ELF-1 (cell line): ENCODE measurements around the gene CALB2.
A peak's percentile ranks its signal among the peaks of the same experiment; 100 is the strongest.

ENCODE experiments used
- DNase-seq: peaks from one replicate; pipeline ENCODE4 v3.0.0-alpha.2; 2016; ENCODE audit warnings: low read depth, low spot score

The CALB2 gene

DNA sequence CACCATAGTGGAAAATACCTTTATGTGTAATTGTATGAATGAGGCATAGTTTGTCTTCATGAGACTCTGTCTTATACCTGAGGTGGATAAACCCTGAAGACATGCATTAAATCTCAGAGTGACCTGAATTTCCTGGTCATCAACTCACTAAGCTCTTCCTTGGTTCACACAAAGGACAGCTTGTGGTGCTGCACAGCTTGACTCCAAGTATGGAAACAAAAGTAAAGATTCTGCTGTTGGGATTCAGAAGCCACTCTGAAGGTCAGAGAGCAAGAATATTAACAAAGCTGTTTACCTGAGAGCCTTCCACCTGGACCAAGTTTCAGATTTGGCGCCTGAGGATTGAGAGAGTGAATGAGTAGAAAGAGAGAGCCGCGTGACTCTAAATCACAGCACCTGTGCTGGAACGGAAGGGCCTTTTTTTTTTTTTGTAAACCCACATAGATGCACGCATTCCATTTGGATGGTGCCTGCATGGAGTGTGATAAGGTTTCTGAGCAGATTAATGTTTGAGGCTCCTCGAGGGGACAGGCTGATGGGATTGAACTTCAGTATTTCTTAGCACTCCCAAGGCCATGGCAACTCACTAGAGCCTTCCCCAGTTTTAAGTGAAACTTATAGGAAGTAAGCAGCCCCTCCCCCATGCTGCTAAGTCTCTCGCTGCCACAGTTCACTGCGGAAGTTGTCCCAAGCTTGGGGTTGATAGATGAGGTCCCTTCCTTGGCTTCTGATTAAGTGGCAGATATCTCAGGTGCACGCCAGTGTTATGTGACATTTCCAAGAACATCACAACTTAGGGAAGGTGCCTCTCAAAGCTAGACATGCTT lies 28.7 kb downstream of the CALB2 start:
- DNase-seq, result peak; percentile 35

DNA sequence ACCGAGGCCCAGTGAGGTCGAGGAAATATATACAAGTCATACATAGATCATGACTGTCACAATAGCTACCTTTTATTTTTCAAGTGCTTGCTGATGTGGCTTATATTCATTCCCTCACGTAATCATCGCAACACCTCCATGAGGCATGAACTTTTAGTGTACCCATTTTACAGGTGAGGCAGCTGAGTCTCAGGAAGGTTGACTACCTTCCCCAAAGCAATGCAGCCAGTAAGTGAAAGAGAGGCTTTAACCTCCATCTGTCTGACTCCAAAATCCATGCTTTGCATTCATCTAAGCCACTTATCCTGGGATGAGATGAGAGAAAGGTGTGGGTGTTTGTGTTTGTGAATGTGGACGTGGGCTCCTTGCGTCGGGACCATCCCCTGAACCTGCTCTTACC lies 30.8 kb downstream of the CALB2 start:
- no peak for DNase-seq

DNA sequence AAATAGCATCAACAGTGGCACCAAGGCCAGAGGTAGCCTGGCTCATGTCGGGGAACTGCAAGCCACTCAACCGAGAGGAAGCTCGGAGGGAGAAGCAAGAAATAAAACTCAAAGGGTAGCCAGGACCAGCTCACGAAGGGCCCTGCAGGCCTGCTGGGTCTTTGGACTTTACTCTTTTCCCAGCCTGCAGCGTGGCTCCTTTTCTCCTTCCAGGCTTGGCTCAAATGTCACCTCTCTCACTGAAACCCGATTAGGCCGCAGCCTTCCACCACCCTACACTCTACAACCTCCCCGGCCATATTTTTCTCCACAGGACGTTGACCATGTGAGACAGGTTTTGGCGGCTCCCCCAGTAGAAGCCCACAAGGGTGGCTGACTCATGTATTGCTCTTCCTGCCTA lies 38.1 kb downstream of the CALB2 start:
- DNase-seq, result no peak

DNA sequence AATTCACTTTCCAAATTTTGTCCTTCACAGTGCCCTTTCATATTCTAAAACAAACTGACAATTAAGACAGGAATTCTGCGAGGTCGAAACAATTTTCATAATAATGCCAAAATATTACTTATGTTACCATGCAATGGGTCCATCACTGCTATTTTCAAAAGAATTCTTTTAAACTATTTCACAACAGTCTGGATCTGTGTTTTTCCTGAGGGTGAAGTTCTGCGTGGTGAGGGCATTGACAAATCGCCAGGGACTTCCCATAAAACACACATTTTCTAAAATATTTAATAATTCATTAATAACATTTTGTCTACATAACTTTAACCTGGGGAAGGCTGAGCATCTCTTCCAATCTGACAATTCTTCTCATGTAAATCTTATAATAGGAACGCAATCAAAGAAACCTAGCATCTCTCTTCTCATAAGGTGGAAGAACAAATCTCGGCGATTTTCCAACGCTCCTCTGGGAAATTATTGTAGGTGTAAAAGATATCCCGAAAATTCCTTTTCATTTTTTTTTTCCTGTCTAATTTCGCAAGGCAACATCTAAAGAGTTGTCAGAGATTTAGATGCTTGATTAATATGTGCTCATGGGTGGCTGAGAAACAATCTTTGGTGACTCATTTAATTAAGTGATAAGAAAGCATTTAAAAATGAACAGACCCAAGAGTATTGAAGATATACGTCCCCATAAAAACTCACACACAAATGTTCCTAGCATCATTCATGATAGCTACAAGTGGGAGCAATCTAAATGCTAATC lies 41.5 kb downstream of the CALB2 start:
- no peak for DNase-seq

GRCh38 chr16:71402007-71402406 lies 43.5 kb downstream of the CALB2 start:
- DNase-seq, result no peak

DNA sequence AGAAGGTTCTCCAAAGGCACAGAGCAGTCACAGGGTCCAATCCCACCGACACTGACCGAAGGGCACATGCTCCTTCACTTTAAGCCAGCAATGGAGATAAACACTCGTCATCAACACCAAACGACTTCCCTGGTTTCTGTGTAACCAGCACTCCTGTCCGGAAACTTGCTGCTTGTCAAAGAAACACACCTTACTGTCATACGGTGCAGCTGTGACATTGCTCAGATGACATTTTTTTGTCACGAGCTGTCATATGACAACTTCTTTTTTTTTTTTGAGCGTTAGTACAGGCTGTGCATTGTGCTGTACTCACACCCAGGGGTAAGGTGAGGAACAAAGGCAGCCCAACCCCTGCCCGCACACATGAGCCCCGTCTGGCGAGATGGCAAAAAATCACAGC lies 44.2 kb downstream of the CALB2 start:
- DNase-seq, result no peak

GRCh38 chr16:71404364-71404763 lies 45.8 kb downstream of the CALB2 start:
- DNase-seq, result no peak

GRCh38 chr16:71406316-71406715 lies 47.8 kb downstream of the CALB2 start:
- DNase-seq, result no peak

DNA sequence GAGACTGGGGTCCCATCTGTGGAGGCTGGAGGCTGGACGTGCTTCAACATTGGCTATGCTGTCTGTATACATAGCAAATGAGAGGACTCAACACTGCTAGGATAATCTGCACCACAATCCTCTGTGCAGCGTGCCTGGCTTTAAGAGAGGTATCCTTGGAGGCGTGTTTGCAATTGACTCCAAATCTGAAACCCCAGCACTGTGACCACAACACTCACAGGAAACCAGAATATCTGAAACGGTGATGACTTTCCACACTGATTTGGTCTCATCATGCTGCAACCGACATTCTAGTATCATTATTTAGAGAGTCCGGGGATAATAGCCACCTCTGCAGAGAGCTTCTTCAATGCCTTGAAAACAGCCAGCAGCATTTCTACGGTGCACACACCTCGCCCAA lies 48.2 kb downstream of the CALB2 start:
- no peak for DNase-seq

GRCh38 chr16:71407731-71408130 lies 49.2 kb downstream of the CALB2 start:
- no peak for DNase-seq

DNA sequence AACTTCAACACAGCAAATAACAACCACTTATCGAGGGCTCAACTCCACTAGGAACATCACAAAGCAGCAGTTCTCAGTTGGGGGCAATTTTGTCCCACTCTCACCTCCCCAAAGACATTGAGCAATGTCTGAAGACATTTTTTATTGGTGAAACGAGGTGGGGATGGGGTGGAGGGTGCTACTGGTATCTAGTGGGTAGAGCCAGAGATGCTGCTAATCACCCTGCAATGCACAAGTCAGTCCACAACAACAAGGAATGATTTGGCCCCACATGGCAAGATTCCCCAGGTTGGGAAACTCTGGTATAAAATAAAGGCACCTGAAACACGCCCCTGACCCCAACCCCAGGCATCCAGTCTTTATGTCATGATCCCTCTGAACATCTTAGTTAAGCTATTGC lies 50.0 kb downstream of the CALB2 start:
- DNase-seq, result no peak

DNA sequence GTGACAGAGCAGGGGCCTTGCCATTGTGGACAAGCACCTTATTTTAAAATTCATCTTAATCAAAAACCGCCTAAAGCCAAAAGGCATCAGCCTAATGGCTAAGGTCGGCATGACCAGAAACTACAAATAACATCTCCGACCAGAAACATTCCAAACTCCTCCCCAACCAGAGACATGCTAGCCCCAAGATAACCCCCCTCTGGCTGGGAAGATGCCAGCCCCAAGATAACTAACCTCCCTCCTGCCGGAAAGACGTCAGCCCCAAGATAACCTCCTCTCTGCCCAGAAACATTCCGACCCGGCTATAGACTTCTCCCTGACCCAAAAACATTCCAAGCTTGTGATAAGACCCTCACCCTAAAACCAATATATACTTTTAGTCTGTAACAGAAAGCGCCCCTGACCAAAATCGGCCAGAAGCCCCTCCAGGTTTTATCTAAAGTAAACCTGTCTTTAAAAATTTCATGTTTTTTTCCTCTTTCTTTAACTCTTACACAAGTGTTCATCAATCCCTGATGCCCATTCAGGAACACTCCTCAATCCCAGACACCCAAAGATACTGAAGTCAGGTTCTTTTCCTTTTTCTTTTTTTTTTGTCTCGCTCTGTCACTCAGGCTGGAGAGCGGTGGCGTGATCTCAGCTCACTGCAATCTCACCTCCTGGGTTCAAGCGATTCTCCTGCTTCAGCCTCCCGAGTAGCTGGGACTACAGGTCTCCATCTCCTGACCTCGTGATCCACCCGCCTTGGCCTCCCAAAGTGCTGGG lies 50.7 kb downstream of the CALB2 start:
- DNase-seq, result peak; percentile 23

- DNase-seq, result no peak
Measured at GRCh38 chr16:71410146-71410545, 51.6 kb downstream of the CALB2 start.

GRCh38 chr16:71412270-71413160 lies 54.0 kb downstream of the CALB2 start:
- DNase-seq, result peak; percentile 87

- DNase-seq, result no peak
Measured at GRCh38 chr16:71413341-71413740, 54.8 kb downstream of the CALB2 start.

- no peak for DNase-seq
Measured at GRCh38 chr16:71414038-71414437, 55.5 kb downstream of the CALB2 start.

DNA sequence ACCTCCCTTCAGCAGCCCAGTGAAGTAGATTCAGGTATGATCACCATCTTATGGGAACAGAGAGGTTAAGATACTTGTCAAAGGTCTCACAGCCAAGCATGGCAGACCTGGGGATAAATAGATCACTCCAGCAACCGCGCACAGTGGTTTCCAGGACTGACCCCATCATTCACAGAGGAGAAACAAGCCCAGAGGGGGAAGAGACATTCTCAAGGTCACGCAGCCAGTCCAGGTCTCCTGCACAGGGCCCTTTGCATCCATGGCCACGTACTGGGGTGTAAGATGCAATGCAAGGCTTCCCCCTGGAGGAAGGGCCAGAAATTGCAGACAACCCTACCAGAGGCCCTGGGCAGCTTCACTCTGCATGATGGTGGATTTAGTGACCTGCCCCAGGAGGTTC lies 63.4 kb downstream of the CALB2 start:
- peak; percentile 70 for DNase-seq

DNA sequence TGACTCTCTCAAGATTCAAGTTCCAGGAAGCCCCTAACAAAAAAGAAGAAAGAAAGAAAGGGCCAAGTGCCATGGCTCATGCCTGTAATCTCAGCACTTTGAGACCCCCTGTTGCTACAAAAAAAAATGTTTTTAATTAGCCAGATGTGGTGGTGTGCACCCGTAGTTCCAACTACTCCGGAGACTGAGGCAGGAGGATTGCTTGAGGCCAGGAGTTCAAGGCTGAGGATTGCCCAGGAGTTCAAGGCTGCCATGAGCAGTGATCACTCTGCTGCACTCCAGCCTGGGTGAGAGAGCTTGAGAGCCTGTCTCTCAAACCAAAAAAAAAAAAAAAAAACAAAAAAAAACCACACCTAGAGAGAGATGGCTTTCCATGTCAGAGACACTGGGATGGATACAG lies 64.5 kb downstream of the CALB2 start:
- DNase-seq, result no peak

DNA sequence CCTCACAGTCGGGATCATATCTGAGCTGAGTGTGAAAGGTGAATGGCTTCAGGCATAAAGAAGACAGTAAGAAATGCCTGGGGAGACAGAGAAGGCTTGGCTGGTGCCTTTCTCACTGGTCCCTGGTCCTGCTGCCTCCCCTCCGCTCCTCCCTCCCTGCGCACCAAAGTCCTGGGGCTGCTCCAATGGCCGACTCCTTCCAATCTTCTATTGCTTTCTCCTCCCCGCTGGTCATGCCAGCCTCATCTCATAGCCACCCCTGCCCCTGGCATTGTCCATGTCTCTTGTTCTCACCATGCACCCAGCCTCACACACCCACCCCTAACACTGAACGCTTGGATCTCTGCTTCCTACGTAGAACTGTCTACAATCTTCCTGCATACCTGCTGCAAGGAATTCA lies 65.3 kb downstream of the CALB2 start:
- DNase-seq, result no peak

DNA sequence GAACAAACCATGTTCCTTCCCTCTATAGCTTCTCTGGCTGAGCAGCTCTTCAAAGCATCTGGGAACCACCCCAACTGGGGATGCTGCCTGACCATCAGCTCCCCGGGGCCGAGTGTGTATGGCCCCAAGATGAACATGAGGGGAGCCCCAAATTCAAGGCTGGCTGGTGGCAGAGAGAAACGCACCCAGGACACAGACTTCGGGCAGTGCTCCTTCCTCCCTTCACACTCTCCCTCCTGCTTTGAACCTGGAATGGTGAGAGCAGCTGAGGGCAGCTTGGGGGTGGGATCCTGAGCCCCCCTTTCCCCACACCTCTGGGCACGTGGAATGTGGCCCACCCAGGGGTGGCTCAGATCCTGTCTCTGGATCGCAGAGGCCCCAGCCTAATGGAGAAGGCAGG lies 66.1 kb downstream of the CALB2 start:
- no peak for DNase-seq

DNA sequence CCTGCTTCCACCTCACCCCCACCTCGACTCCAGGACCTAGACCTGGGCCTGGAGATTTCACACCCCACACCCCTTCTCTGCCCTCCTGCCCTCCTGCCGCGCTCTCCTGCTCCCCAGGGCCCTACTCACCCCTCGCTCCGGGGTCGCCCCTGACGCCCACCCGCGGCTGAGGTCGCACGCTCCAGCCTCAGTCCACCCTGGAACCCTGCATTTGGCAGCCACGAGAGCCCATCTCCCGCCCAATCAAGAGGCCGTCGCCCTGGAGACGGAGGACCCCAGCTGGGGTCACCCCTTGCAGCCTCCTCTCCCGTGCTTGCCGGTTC lies 67.2 kb downstream of the CALB2 start:
- DNase-seq, result no peak
